Airway epithelial cell (primary cell): ENCODE measurements around the gene PRDM12. TPM values are rescaled to one million over a fixed set of nuclear protein-coding genes. Genes with fewer than 3 reads are reported as not detected.

Experiments used
- total RNA-seq: library from RNA; depleted of rRNA; stranded (reverse); fragments of >200 nt; gene quantifications from 2 replicates; pipeline ENCODE4 v1.2.3, GENCODE V29; 2015

Gene PRDM12
- total RNA-seq, result not detected in 2 replicates

DNA sequence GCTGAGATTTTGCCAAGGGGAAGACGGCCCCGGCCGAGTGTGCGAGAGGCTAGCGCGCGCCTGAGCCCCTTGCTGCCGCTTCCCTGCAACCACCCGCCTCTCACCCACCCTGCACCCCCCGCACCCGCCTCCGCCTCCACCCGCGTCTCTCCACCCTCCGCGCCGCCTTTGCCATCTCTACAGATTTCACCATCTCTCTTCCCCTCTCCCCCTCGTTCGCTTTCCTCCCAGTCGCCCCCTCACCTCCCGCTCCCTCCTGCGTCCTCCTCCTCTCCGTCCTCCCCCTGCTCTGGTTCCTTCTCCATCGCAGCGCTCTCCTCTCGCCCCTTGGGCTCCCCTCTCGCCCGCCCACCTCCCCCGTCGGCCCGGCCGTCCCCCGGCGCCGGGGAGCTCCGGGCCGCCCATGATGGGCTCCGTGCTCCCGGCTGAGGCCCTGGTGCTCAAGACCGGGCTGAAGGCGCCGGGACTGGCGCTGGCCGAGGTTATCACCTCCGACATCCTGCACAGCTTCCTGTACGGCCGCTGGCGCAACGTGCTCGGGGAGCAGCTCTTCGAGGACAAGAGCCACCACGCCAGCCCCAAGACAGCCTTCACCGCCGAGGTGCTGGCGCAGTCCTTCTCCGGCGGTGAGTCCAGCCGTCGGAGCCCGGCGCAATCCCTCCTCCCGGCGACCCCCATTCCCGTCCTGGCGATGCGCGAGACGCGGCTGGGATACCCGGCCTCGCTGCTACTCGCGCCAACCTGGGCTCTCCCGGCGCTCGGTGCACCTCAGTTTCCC is at the start of gene PRDM12:
TSS of gene PRDM12 (plus strand) at position 344 of the 778 bp plus-strand sequence. CDS start at position 404, 60 bp downstream.

DNA sequence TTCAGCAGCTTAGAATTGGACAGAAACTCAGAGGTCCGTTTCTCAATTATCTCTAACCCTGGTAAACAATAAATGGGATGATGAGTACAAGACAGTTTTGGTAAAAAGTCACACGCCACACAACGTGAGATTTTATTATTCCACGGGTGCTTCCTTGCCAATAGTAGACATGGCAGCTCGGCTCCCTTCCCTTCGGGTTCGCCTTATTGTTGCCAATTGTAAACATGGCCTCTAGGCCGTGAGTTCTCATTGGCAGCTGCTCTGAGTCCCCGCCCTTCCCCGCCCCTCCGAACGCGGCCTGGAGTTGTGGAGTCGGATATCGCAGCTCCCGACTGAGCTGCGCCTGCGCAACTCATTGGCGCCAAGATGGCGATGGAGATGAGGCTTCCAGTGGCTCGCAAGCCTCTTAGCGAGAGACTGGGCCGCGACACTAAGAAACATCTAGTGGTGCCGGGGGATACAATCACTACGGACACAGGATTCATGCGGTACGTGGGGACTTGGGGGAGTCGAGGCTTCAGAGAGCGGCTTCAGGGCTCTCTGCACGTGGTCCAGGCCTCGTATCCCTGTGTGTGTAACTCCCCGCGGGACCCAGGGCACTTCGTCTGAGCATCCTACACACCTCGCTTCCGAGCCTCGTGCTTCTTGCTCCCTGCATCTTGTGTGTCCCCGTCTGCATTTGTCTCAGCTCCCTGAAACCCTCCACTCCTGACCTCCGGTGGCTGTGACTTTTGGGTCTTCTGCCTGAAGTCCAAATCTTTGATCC is 29.2 kb downstream of the PRDM12 start, which contains the start of gene EXOSC2:
TSS of gene EXOSC2 (plus strand) at position 355 of the 766 bp plus-strand sequence. CDS start at position 367, 12 bp downstream.

Other genes with a start within 250 kb of the PRDM12 start
- 16.6 and 18.0 TPM in 2 replicates for gene ASS1, start 219.6 kb upstream of the PRDM12 start, total RNA-seq
- 21.8 and 30.5 TPM in 2 replicates for gene FUBP3, start 85.0 kb upstream of the PRDM12 start, total RNA-seq
- 34.4 and 39.0 TPM in 2 replicates for gene EXOSC2, start 29.2 kb downstream of the PRDM12 start, total RNA-seq
- gene ABL1, start 170.7 kb downstream of the PRDM12 start, total RNA-seq, result 30.5 and 31.1 TPM in 2 replicates
- not detected in 2 replicates for gene QRFP, start 232.2 kb downstream of the PRDM12 start, total RNA-seq